Fibroblast of lung (primary cell): ENCODE measurements around the gene HAUS8. TPM values are rescaled to one million over a fixed set of nuclear protein-coding genes. Genes with fewer than 3 reads are reported as not detected.
A peak's percentile ranks its signal among the peaks of the same experiment; 100 is the strongest.

Source experiments
- DNase-seq, 2 donors: peaks; one replicate each; pipeline versions ENCODE4 v3.0.0 to v3.0.0-alpha.2; 2010; ENCODE audit warnings: low read depth in 2 of 2
- H2AFZ ChIP-seq: 2 replicates; pipeline ENCODE4 v1.5.1; 2012; ENCODE audit warnings: low read length, control low read depth, inconsistent platforms
- H3K27ac ChIP-seq: 2 replicates; pipeline ENCODE4 v1.5.1; 2011; ENCODE audit warnings: low read length, control low read depth; ENCODE audit not compliant: insufficient read depth
- H3K27me3 ChIP-seq: 2 replicates; pipeline ENCODE4 v1.5.1; 2011; ENCODE audit warnings: mild to moderate bottlenecking, low read length; ENCODE audit not compliant: control insufficient read depth, insufficient read depth
- H3K36me3 ChIP-seq: 2 replicates; pipeline ENCODE4 v1.5.1; 2011; ENCODE audit warnings: low read length; ENCODE audit not compliant: control insufficient read depth, insufficient read depth
- H3K4me1 ChIP-seq: 2 replicates; pipeline ENCODE4 v1.5.1; 2011; ENCODE audit warnings: low read length; ENCODE audit not compliant: control insufficient read depth, insufficient read depth; ENCODE audit errors: extremely low read depth
- H3K4me2 ChIP-seq: 2 replicates; pipeline ENCODE4 v1.5.1; 2011; ENCODE audit warnings: low read length, control low read depth; ENCODE audit not compliant: insufficient read depth; ENCODE audit errors: extremely low read depth
- H3K4me3 ChIP-seq, 4 experiments: fragments of 200-600 bp in 1 of 4; sonication (generic) in 1 of 4; replicated peaks in 1 of 4; 2 replicates each; pipeline ENCODE4 v1.5.1; 2011 to 2016; ENCODE audit warnings: low read length in 4 of 4, low read depth in 3 of 4, mild to moderate bottlenecking in 3 of 4, control low read depth in 2 of 4, inconsistent platforms in 1 of 4, mixed read lengths in 1 of 4; ENCODE audit not compliant: insufficient read depth in 1 of 4; ENCODE audit errors: control extremely low read depth in 1 of 4
- H3K79me2 ChIP-seq: 2 replicates; pipeline ENCODE4 v1.5.1; 2012; ENCODE audit warnings: mild to moderate bottlenecking, low read length, inconsistent platforms; ENCODE audit not compliant: control insufficient read depth, insufficient read depth
- H3K9ac ChIP-seq: 2 replicates; pipeline ENCODE4 v1.5.1; 2011; ENCODE audit warnings: mild to moderate bottlenecking, low read length, control low read depth; ENCODE audit not compliant: insufficient read depth
- H3K9me3 ChIP-seq: 2 replicates; pipeline ENCODE4 v1.5.1; 2012; ENCODE audit warnings: low read depth, low read length; ENCODE audit not compliant: control insufficient read depth, insufficient read depth
- H4K20me1 ChIP-seq: 2 replicates; pipeline ENCODE4 v1.5.1; 2011; ENCODE audit warnings: low read length; ENCODE audit not compliant: control insufficient read depth, insufficient read depth; ENCODE audit errors: extremely low read depth
- EZH2 ChIP-seq: IDR thresholded peaks from 2 replicates; pipeline ENCODE4 v1.5.1; 2012; ENCODE audit warnings: low read length, control low read depth, mild to moderate bottlenecking; ENCODE audit errors: missing control alignments
- polyA plus RNA-seq, 2 donors: library from polyadenylated mRNA; depleted of rRNA in 1 of 2; stranded (reverse) in 1 of 2; unstranded in 1 of 2; fragments of >200 nt; gene quantifications; 2 replicates each; pipeline ENCODE4 v1.2.1, GENCODE V29; 2011 to 2012; ENCODE audit warnings: missing spikeins in 1 of 2
- total RNA-seq: library from RNA; depleted of rRNA; stranded (reverse); fragments of >200 nt; gene quantifications from 2 replicates; pipeline ENCODE4 v1.2.1, GENCODE V29; 2014
- TF ChIP-seq, protein P1 (sequence below), 2 donors: IDR thresholded peaks in 1 of 2; conservative IDR thresholded peaks in 1 of 2; 1 replicate in 1 of 2; 2 replicates in 1 of 2; pipeline ENCODE4 v1.5.1; 2011 to 2012; ENCODE audit warnings: low read length in 2 of 2, control low read depth in 1 of 2, inconsistent platforms in 1 of 2, low read depth in 1 of 2, mild to moderate bottlenecking in 1 of 2

HAUS8 gene
- total and polyA plus RNA-seq, 2 donors (not counting 1 experiment from before 2014, with no cell fraction given), result 2.0 to 6.7 TPM

DNA sequence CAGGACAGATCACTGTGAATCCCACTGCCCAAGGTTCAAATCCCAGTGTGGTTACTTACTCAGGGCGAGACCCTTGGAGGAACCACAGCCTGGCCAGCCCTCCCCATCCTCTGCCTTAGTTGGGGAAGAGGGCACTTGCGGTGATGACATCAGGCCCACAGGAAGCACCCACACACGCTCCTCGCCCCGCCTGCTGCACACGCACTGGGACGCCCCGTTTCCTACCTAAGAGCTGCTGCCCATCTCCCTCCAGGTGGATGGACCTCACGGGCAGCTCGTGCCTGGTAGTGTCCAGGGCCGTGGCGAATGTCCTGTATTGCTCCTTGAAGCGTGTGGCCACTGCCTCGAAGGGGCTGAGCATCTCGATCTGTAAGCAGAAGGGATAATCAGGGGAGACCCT, 19.6 kb downstream of the HAUS8 start:
- H3K27me3 ChIP-seq, result no peaks in the 10 kb centered on the region
- H3K4me2 ChIP-seq, result no peak overlapping the region
- H3K4me1 ChIP-seq, result no peaks in the 10 kb centered on the region
- H4K20me1 ChIP-seq, result no peaks in the 10 kb centered on the region
- no peaks in the 10 kb centered on the region for H3K9me3 ChIP-seq
- peaks cover 7% of the 10 kb centered on the region for H3K36me3 ChIP-seq
- H2AFZ ChIP-seq, result no peak overlapping the region
- no peaks in the 10 kb centered on the region for H3K79me2 ChIP-seq
- TF ChIP-seq, protein P1, sequence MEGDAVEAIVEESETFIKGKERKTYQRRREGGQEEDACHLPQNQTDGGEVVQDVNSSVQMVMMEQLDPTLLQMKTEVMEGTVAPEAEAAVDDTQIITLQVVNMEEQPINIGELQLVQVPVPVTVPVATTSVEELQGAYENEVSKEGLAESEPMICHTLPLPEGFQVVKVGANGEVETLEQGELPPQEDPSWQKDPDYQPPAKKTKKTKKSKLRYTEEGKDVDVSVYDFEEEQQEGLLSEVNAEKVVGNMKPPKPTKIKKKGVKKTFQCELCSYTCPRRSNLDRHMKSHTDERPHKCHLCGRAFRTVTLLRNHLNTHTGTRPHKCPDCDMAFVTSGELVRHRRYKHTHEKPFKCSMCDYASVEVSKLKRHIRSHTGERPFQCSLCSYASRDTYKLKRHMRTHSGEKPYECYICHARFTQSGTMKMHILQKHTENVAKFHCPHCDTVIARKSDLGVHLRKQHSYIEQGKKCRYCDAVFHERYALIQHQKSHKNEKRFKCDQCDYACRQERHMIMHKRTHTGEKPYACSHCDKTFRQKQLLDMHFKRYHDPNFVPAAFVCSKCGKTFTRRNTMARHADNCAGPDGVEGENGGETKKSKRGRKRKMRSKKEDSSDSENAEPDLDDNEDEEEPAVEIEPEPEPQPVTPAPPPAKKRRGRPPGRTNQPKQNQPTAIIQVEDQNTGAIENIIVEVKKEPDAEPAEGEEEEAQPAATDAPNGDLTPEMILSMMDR (conservative IDR thresholded peaks at IDR 0.05 in 1 of 2, IDR thresholded peaks at IDR 0.05 in 1 of 2; ENCODE audit: low read depth in 1 of 2, low read length in 2 of 2), result no peak
- TF ChIP-seq EZH2, result no peak
- no peak overlapping the region for H3K9ac ChIP-seq
- no peak for DNase-seq
- H3K27ac ChIP-seq, result no peak overlapping the region
- H3K4me3 ChIP-seq, result no peak overlapping the region

DNA sequence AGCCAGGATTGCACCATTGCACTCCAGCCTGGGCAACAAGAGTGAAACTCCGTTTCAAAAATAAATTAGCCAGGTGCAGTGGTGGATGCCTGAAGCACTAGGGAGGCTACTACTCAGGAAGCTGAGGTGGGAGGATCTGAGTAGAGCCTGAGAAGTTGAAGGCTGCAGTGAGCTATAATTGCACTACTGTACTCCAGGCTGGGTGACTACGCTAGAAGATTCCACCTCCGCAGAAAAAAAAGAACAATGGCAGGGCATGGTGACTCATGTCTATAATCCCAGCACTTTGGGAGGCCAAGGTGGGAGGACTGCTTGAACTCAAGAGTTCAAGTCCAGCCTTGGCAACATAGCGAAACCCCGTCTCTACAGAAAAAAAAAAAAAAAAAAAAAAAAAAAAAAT, 20.5 kb downstream of the HAUS8 start:
- Histone ChIP-seq H3K27ac (no peak overlapping the region), H3K9me3 (no peaks in the 10 kb centered on the region), H3K27me3 (no peaks in the 10 kb centered on the region), H3K4me3 (no peak overlapping the region), H3K36me3 (peaks cover 7% of the 10 kb centered on the region), H4K20me1 (no peaks in the 10 kb centered on the region), H2AFZ (no peak overlapping the region), H3K4me1 (no peaks in the 10 kb centered on the region), H3K4me2 (no peak overlapping the region), H3K79me2 (no peaks in the 10 kb centered on the region), H3K9ac (no peak overlapping the region)
- no peak for TF ChIP-seq EZH2
- TF ChIP-seq, protein P1 (conservative IDR thresholded peaks at IDR 0.05 in 1 of 2, IDR thresholded peaks at IDR 0.05 in 1 of 2; ENCODE audit: low read depth in 1 of 2, low read length in 2 of 2), result no peak
- no peak for DNase-seq

DNA sequence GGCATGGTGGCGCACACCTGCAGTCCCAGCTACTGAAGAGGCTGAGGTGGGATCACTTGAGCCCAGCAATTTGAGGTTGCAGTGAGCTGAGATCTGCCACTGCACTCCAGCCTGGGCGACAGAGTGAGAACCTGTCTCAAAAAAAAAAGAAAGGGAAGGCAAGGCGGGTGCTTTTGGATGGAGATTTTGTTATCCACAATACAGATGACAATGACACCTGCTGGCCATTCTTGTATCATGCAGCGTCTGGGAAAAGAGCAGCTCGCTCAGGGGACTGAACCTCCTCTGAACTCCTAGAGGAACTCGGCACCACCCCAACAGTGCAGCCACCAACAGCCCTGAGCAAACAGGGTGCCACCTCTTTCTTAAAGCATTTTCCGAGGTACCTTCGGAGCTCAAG, 22.8 kb downstream of the HAUS8 start:
- Histone ChIP-seq H3K4me1 (no peaks in the 10 kb centered on the region), H3K9me3 (no peaks in the 10 kb centered on the region), H3K9ac (no peak overlapping the region), H2AFZ (no peak overlapping the region), H3K27me3 (no peaks in the 10 kb centered on the region), H3K79me2 (no peaks in the 10 kb centered on the region), H3K27ac (no peak overlapping the region), H3K4me2 (no peak overlapping the region), H4K20me1 (no peaks in the 10 kb centered on the region), H3K4me3 (no peak overlapping the region), H3K36me3 (peaks cover 5% of the 10 kb centered on the region)
- peak; percentile 44 to 67 for DNase-seq
- no peak for TF ChIP-seq EZH2
- TF ChIP-seq, protein P1 (conservative IDR thresholded peaks at IDR 0.05 in 1 of 2, IDR thresholded peaks at IDR 0.05 in 1 of 2; ENCODE audit: low read depth in 1 of 2, low read length in 2 of 2), result peak; percentile 54 to 61
